ENCODE data around the gene CTSC. TPM values are rescaled to one million over a fixed set of nuclear protein-coding genes. Genes with fewer than 3 reads are reported as not detected.

CTSC gene
- total and polyA plus RNA-seq, 7 donors = 10.7 to 82.4 (median 16.1) TPM

DNA sequence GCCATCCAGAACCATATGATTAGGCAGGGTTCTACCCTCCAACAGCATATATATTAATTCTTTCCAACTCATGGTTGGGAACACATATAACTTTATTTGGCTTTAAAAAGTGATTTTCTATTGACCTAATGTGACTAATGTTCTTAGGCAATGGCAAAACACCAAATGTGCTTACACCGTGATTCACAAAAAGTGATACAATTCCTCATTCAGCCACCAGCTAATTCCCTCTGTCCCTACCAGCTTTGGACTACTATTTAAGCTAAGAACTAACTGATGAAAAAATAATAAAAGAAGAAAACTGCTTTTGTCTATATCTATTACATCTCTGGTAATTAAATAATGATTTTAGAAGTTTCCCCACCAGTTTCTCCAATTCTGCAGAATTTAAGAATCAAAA is 4.7 kb downstream of the CTSC start:
- Histone ChIP-seq H3K4me3 (no peak overlapping the region), H3K27me3 (ENCODE audit: insufficient read depth in 3 of 3, low read length in 2 of 3) (no peaks in the 10 kb centered on the region), H3K9me3 (no peaks in the 10 kb centered on the region), H3K36me3 (ENCODE audit: insufficient read depth in 1 of 2, low read depth in 1 of 2) (peaks cover 2 to 58% of the 10 kb centered on the region in 2 donors), H3K4me1 (peaks cover 6% of the 10 kb centered on the region), H3K27ac (no peak overlapping the region)
- TF ChIP-seq, protein P1, sequence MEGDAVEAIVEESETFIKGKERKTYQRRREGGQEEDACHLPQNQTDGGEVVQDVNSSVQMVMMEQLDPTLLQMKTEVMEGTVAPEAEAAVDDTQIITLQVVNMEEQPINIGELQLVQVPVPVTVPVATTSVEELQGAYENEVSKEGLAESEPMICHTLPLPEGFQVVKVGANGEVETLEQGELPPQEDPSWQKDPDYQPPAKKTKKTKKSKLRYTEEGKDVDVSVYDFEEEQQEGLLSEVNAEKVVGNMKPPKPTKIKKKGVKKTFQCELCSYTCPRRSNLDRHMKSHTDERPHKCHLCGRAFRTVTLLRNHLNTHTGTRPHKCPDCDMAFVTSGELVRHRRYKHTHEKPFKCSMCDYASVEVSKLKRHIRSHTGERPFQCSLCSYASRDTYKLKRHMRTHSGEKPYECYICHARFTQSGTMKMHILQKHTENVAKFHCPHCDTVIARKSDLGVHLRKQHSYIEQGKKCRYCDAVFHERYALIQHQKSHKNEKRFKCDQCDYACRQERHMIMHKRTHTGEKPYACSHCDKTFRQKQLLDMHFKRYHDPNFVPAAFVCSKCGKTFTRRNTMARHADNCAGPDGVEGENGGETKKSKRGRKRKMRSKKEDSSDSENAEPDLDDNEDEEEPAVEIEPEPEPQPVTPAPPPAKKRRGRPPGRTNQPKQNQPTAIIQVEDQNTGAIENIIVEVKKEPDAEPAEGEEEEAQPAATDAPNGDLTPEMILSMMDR (IDR thresholded peaks at IDR 0.05) = no peak
- DNase-seq = no peak
- intact Hi-C loops (cut with DNase I) = no loop called here
- 70 to 85% (median 81%) methylated on average over 1 of the region's 1 CpG for WGBS, 3 donors
- ATAC-seq = no peak

- Histone ChIP-seq H3K4me1 (peaks cover 7% of the 10 kb centered on the region), H3K9me3 (no peaks in the 10 kb centered on the region), H3K27me3 (ENCODE audit: insufficient read depth in 3 of 3, low read length in 2 of 3) (no peaks in the 10 kb centered on the region), H3K4me3 (no peak overlapping the region), H3K36me3 (ENCODE audit: insufficient read depth in 1 of 2, low read depth in 1 of 2) (peaks cover 2 to 71% of the 10 kb centered on the region in 2 donors), H3K27ac (no peak overlapping the region)
- TF ChIP-seq, protein P1 (IDR thresholded peaks at IDR 0.05) = no peak
- intact Hi-C loops (cut with DNase I) = no loop called here
- DNase-seq (no peak), ATAC-seq (no peak)
- WGBS, 3 donors = 84 to 95% (median 93%) methylated on average over 5 of the region's 5 CpGs
These were observed 6.6 kb downstream of the CTSC start for GRCh38 chr11:88330826-88331428.

- Histone ChIP-seq H3K4me1 (peaks cover 7% of the 10 kb centered on the region), H3K36me3 (ENCODE audit: insufficient read depth in 1 of 2, low read depth in 1 of 2) (peaks cover 2 to 74% of the 10 kb centered on the region in 2 donors), H3K27me3 (ENCODE audit: insufficient read depth in 3 of 3, low read length in 2 of 3) (no peaks in the 10 kb centered on the region), H3K27ac (no peak overlapping the region), H3K9me3 (no peaks in the 10 kb centered on the region), H3K4me3 (no peak overlapping the region)
- 83 to 90% (median 85%) methylated on average over 8 of the region's 8 CpGs for WGBS, 3 donors
- no peak for DNase-seq
- ATAC-seq = no peak
- intact Hi-C loops (cut with DNase I) = no loop called here
- TF ChIP-seq, protein P1 (IDR thresholded peaks at IDR 0.05) = no peak
These were observed 7.8 kb downstream of the CTSC start for GRCh38 chr11:88329563-88330250.

GRCh38 chr11:88327462-88328143 is 9.9 kb downstream of the CTSC start:
- no peaks in the 10 kb centered on the region for H3K27me3 ChIP-seq (ENCODE audit: insufficient read depth in 3 of 3, low read length in 2 of 3)
- no peak overlapping the region for H3K4me3 ChIP-seq
- H3K36me3 ChIP-seq (ENCODE audit: insufficient read depth in 1 of 2, low read depth in 1 of 2) = peaks cover 2 to 59% of the 10 kb centered on the region in 2 donors
- H3K27ac ChIP-seq = no peak overlapping the region
- TF ChIP-seq, protein P1 (IDR thresholded peaks at IDR 0.05) = no peak
- peaks cover 7% of the 10 kb centered on the region for H3K4me1 ChIP-seq
- ATAC-seq = no peak
- no peak for DNase-seq
- intact Hi-C loops (cut with DNase I) = no loop called here
- no peaks in the 10 kb centered on the region for H3K9me3 ChIP-seq
- WGBS, 3 donors = 40 to 66% (median 45%) methylated on average over 3 of the region's 3 CpGs
